NCI-H748 (cell line): ENCODE results near the gene RAB11B.
"Not testable (repeated sequence)": the region's sequence is repeated elsewhere in the genome, so short reads cannot be mapped to it uniquely, and the experiment has no call there.

Source experiments
- DNase-seq: peaks from one replicate; lab custom pipeline; 2025; ENCODE audit not compliant: unreplicated experiment; lab: John Stamatoyannopoulos, UW

Gene RAB11B

DNA sequence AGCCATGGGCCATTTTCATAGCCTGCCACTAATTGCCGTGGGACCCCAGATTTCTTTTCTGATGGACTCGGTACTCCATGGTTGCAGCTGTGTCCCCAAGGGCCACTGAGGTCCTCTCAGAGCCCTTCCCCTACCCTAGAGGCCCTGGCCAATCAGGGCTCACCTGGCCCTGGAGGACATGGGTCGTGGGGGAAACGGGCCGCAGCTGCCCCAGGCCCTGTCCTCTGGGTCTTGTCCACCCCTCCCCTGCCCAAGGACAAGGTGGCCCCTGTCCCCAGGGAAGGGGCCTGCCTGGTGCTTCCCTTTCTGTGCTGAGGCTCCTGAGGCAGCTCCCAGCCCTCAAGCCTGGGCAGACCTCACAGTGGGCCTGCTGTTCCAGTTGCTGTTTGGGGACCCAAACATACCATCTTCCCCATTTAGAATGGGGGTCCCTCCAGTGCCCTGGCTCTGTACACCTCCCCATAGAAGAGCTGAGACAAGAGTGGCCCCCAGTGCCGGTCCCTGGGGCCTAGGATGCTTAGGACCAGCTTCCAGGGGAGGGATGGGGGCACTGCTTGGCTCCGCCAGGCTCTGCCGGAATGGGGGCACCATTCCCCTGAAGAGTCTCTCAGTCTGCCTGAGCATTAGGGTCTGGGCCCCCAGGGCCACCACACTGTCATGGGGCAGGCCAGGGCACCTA, 3.2 kb downstream of the RAB11B start:
- DNase-seq = no peak

GRCh38 chr19:8393871-8394250, 3.7 kb downstream of the RAB11B start:
- no peak for DNase-seq

DNA sequence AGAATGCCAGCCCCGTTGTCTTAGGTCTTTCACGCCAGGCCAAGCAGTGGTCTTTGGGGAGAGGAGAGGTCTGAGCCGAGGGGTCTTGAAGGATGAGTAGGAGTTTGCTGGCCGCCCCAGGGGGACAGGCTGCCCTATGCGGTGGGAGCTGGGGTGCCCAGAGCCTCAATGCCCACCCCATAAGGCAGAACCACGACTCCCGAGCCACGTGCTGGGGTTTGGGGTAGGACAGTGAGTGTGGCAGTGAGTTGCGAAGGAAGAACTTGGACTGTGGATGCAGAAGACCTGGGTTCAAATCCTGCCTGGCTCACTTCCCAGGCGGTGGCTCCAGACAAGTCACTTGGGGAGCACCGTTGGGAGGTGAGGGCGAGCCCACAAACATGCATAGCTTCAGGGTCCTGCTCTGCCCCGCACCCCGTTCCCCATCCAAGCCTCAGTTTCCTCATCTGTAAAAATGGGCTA, 5.5 kb downstream of the RAB11B start:
- no peak for DNase-seq

GRCh38 chr19:8396185-8396562, 6.0 kb downstream of the RAB11B start:
- no peak for DNase-seq

- DNase-seq = no peak
These were observed 6.5 kb downstream of the RAB11B start for GRCh38 chr19:8396563-8397203.

- no peak for DNase-seq
These were observed 7.1 kb downstream of the RAB11B start for GRCh38 chr19:8397271-8397670.

DNA sequence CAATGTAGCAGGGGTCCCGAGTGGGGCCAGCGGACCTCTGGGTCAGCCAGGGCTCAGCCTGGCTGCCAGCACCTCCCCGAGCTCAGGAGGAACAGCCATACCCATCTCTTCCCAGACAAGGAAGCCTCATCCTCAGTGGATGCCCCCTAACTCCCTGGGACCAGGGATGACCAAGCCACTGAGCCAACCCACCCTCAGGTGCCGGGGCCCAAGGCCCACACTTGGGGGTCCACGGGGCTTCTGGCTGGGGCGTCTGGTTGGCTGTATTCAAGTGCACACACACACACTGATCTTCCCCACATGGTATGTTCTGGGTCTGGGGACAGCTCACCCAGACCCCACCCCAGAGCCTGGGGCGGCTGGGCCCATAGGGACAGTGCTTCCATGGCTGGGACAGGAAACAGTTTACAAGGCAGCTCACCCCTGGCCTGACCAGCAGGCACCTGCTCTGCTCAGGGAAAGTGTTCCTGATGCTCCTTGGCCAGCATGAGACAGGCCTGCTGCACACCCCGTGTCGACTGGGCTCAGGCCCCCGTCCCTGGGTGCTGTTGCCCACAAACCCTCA, 7.7 kb downstream of the RAB11B start:
- DNase-seq = no peak

GRCh38 chr19:8398311-8398771, 8.2 kb downstream of the RAB11B start:
- DNase-seq = no peak

GRCh38 chr19:8399681-8400188, 9.6 kb downstream of the RAB11B start:
- DNase-seq = no peak

- no peak for DNase-seq
These were observed 11.8 kb downstream of the RAB11B start for GRCh38 chr19:8401981-8402411.

- DNase-seq = no peak
These were observed 13.1 kb downstream of the RAB11B start for GRCh38 chr19:8403098-8403819.

DNA sequence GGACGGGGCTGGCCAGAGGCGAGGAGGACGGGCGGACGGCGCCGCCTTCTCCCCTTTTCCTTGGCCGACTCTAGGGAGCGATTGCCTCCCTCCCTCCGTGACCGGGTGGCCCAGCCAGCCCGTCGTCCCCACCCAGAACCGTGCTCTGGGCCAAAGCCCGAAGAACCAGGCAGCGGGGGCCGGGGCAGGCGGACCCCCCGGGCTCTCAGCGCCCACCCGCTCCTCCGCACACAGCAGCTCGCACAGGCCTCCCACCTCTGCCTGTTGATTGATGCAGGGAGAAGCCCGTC, 13.6 kb downstream of the RAB11B start:
- DNase-seq = no peak

GRCh38 chr19:8404391-8405151, 14.4 kb downstream of the RAB11B start:
- no peak for DNase-seq

GRCh38 chr19:8410718-8411117, 20.6 kb downstream of the RAB11B start:
- not testable (repeated sequence) for DNase-seq

- peak; percentile 93 for DNase-seq
These were observed 22.8 kb downstream of the RAB11B start, which contains the start of gene MARCHF2 for GRCh38 chr19:8412783-8413628. Gene MARCHF2 (plus strand): TSS chr19:8413305. CDS start chr19:8421841, 8,536 bp downstream.

GRCh38 chr19:8413629-8413995, 23.5 kb downstream of the RAB11B start:
- DNase-seq = no peak

GRCh38 chr19:8416796-8417195, 26.6 kb downstream of the RAB11B start:
- no peak for DNase-seq

DNA sequence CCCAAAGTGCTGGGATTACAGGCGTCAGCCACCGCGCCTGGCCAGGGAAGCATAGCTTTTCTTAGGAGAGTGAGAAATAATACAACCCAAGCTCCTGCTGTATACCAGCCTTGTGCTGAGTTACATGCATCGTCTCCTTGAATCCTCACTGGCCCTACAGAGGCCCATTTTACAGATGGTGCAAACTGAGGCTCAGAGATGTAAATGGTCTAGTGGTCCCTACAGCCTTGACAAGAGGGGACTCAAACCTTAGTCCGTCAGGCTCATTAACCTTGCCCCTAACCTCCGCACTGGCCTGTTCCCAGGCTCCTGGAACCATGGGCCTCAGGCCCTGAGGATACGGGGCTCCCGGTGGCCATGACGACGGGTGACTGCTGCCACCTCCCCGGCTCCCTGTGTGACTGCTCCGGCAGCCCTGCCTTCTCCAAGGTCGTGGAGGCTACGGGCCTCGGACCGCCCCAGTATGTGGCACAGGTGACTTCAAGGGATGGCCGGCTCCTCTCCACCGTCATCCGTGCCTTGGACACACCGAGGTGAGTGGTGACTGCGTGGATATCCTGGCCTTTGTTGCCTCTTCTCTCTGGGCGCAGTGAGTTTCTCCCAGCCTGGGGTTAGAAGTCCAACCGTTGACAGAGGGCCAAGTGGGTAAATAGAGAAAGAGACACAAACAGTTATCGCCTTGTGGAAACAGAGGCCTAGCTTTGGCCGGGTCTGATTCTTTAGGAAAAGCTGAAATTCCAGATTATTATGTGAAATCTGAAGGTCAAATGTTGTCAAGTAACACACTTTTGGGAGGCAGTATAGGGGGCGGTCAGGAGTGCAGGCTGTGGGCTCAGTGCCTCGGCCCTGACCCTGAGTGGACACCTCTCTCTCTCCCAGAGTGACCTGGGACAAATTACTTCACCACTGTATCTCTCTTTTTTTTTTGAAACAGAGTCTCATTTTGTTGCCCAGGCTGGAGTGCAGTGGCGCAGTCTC, 31.6 kb downstream of the RAB11B start:
- DNase-seq = no peak

DNA sequence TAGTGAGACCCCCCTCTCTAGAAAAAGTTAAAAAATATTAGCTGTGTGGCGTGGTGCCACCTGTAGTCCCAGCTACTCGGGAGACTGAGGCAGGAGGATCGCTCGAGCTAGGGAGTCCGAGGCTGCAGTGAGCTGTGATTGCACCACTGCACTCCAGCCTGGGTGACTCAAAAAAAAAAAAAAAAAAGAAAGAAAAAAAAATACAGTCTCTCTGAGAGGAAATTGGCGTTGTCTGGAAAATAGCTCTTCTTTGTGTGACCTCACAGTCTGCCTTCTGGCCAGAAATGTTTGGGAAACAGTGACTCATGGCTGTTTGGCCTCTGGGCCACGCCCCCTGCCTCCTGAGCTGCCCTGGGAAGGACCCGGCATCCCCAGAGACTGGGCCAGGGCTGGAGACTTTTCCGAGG, 33.7 kb downstream of the RAB11B start:
- DNase-seq = no peak
